Mucosa of descending colon (tissue), 3 donors: ENCODE data around the gene VIPR2. TPM values are rescaled to one million over a fixed set of nuclear protein-coding genes. Genes with fewer than 3 reads are reported as not detected.
A peak's percentile ranks its signal among the peaks of the same experiment; 100 is the strongest.
"Not testable (repeated sequence)": the region's sequence is repeated elsewhere in the genome, so short reads cannot be mapped to it uniquely, and the experiment has no call there.

Experiments used
- ATAC-seq: fragments of 200-7000 bp; cut with Tn5 transposase; one replicate; pipeline ENCODE4 v1.9.1; 2020; ENCODE audit warnings: mild to moderate bottlenecking, moderate library complexity
- DNase-seq, 3 donors: peaks; one replicate each; pipeline ENCODE4 v3.0.0-alpha.2; 2020
- H3K36me3 ChIP-seq: fragments of 200-600 bp; one replicate; pipeline ENCODE4 v1.8.0; 2021; ENCODE audit warnings: low read depth, mild to moderate bottlenecking
- H3K4me1 ChIP-seq: fragments of 200-600 bp; one replicate; pipeline ENCODE4 v1.8.0; 2021; ENCODE audit warnings: low read depth, mild to moderate bottlenecking
- H3K4me3 ChIP-seq: fragments of 200-600 bp; one replicate; pipeline ENCODE4 v1.8.0; 2021; ENCODE audit warnings: mild to moderate bottlenecking
- H3K9me3 ChIP-seq: fragments of 200-600 bp; one replicate; pipeline ENCODE4 v1.8.0; 2021; ENCODE audit warnings: mild to moderate bottlenecking
- intact Hi-C, 2 donors: fragments of 100-400 bp; cut with DNase I in 1 of 2; cut with micrococcal nuclease in 1 of 2; formaldehyde crosslinking; loops; one replicate each; pipeline versions ENCODE4 v1.11.0 to v1.11.1; 2022; cut with DNase I, micrococcal nuclease
- total RNA-seq, 3 donors: library from RNA; stranded (reverse); fragmentation: NEBNext Ultra II Directional in 2 of 3; extraction: Animal tissue kit (Norgen Biotek cat#: 25700) in 2 of 3; gene quantifications; one replicate each; pipeline versions ENCODE4 v1.2.1 to v1.2.4, GENCODE V29; 2021 to 2023
- TF ChIP-seq, protein P1 (sequence below): fragments of 200-600 bp; IDR thresholded peaks from one replicate; pipeline ENCODE4 v1.8.0; 2022; ENCODE audit warnings: antibody characterized with exemption, mild to moderate bottlenecking
- donor health status: DM: no; HTN: no; CAD: no; lungs with moderate emphysema.
- donor health status: DM: no; HTN: no; CAD: no.
- donor health status: DM: no; HTN: yes; CAD: no.

Gene VIPR2
- total RNA-seq, 3 donors from 2014 or later, result 0.58 to 19.8 (median 2.4) TPM

DNA sequence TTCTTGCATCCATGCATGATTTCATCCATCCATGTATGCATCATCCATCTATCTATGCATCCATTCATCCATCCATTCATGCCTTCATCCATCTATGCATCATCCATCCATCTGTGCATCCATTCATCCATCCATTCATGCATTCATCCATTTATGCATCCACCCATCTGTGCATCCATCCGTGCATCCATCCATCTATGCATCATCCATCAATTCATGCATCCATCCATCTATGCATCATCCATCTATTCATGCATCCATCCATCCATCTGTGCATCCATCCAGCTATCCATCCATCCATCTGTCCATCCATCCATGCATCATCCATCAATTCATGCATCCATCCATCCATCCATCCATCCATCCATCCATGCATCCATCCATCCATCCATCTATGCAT, 157.0 kb downstream of the VIPR2 start:
- TF ChIP-seq, protein P1, sequence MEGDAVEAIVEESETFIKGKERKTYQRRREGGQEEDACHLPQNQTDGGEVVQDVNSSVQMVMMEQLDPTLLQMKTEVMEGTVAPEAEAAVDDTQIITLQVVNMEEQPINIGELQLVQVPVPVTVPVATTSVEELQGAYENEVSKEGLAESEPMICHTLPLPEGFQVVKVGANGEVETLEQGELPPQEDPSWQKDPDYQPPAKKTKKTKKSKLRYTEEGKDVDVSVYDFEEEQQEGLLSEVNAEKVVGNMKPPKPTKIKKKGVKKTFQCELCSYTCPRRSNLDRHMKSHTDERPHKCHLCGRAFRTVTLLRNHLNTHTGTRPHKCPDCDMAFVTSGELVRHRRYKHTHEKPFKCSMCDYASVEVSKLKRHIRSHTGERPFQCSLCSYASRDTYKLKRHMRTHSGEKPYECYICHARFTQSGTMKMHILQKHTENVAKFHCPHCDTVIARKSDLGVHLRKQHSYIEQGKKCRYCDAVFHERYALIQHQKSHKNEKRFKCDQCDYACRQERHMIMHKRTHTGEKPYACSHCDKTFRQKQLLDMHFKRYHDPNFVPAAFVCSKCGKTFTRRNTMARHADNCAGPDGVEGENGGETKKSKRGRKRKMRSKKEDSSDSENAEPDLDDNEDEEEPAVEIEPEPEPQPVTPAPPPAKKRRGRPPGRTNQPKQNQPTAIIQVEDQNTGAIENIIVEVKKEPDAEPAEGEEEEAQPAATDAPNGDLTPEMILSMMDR, result no peak
- DNase-seq (no peak), ATAC-seq (no peak)
- H3K4me3 ChIP-seq, result no peak overlapping the region
- H3K4me1 ChIP-seq, result no peaks in the 10 kb centered on the region
- peaks cover 17% of the 10 kb centered on the region for H3K9me3 ChIP-seq
- no peaks in the 10 kb centered on the region for H3K36me3 ChIP-seq
- intact Hi-C loops, result no loop called here

DNA sequence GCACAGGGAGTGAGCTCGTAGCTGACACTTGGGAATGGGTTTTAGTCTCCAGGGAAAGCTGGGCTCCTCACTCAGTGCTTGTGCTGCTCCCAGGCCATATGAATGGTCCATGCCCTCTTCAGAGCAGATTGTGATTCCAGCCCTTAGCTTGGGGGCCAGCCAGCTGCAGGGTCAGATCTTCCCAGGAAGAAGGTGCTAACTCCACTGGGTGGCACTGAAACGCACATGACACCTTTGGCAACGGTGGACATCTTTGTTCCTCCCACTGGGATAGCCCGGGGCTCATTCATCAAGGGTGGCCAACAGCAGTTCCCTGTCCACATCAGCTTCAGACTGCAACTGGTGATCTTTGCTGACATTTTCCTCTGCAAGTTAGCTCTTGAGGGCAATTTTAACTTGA, 159.1 kb downstream of the VIPR2 start:
- Histone ChIP-seq H3K9me3 (peaks cover 35% of the 10 kb centered on the region), H3K36me3 (no peaks in the 10 kb centered on the region), H3K4me3 (no peak overlapping the region), H3K4me1 (no peaks in the 10 kb centered on the region)
- intact Hi-C loops, result no loop called here
- no peak for DNase-seq
- ATAC-seq, result no peak
- TF ChIP-seq, protein P1, result no peak

DNA sequence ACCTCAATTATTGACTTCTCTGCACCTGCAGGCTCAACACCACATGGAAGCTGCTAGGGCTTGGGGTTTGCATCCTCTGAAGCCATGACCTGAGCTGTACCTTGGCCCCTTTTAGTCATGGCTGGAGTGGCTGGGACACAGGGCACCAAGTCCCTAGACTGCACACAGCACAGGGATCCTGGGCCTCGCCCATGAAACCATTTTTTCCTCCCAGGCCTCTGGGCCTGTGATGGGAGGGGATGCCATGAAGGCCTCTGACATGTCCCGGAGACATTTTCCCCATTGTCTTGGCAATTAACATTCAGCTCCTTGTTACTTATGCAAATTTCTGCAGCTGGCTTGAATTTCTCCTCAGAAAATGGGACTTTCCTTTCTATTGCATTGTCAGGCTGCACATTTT, 160.7 kb downstream of the VIPR2 start:
- H3K4me1 ChIP-seq, intact Hi-C loops, ATAC-seq, H3K36me3 ChIP-seq, H3K4me3 ChIP-seq, DNase-seq: not testable (repeated sequence)
- H3K9me3 ChIP-seq, result peaks cover 35% of the 10 kb centered on the region

DNA sequence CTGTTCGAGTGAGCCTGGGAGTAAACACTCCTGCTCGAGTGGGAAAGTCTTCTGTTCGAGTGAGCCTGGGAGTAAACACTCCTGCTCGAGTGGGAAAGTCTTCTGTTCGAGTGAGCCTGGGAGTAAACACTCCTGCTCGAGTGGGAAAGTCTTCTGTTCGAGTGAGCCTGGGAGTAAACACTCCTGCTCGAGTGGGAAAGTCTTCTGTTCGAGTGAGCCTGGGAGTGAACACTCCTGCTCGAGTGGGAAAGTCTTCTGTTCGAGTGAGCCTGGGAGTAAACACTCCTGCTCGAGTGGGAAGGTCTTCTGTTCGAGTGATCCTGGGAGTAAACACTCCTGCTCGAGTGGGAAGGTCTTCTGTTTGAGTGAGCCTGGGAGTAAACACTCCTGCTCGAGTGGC, 162.6 kb downstream of the VIPR2 start:
- H3K9me3 ChIP-seq, result peaks cover 35% of the 10 kb centered on the region
- H3K4me1 ChIP-seq, ATAC-seq, H3K4me3 ChIP-seq, H3K36me3 ChIP-seq, DNase-seq, intact Hi-C loops: not testable (repeated sequence)

DNA sequence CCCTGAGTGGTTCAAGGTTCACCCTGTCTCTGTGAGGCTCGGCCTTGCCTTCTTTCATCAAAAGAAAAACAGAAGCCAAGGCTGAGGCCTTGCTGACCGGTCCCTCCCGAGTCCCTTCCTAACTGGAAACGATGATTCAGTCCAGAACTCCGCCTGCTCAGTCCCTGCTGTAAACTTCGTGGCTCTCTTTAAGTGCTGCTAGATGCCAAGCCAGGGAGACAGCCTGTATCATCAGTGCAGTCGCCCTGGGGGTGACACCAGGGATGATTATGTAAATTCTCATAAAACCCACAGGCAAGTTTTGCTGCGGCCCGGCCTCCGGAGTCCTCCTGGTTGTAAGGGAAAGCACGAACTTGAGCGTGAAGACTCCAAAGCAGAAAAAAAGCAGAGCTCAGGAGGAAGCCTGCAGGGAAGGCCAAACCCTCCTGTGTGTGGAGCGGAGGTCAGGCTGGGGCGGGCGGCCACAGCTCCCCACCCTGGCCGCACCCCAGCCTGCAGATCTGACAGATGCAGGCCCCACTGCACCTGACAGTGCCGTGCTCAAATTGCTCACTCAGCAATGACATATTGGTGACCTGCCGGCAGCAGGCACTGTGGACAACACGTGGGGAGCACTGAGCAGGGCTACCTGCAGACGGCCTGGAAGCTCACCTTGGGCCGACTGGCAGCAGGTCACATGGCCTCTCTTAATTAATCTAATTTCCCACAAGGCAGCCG, 164.9 kb downstream of the VIPR2 start:
- peaks cover 17% of the 10 kb centered on the region for H3K4me1 ChIP-seq
- intact Hi-C loops, result loop anchor here in 1 of 2 donors (10.0 kb wide), 1 partner anchor 285 kb away; no protein-coding TSS in a partner anchor
- H3K36me3 ChIP-seq, result no peaks in the 10 kb centered on the region
- ATAC-seq, result peak; percentile 32
- DNase-seq, result peak in 1 of 3 donors; percentile 21
- TF ChIP-seq, protein P1, result no peak
- H3K4me3 ChIP-seq, result no peak overlapping the region
- H3K9me3 ChIP-seq, result peaks cover 35% of the 10 kb centered on the region

DNA sequence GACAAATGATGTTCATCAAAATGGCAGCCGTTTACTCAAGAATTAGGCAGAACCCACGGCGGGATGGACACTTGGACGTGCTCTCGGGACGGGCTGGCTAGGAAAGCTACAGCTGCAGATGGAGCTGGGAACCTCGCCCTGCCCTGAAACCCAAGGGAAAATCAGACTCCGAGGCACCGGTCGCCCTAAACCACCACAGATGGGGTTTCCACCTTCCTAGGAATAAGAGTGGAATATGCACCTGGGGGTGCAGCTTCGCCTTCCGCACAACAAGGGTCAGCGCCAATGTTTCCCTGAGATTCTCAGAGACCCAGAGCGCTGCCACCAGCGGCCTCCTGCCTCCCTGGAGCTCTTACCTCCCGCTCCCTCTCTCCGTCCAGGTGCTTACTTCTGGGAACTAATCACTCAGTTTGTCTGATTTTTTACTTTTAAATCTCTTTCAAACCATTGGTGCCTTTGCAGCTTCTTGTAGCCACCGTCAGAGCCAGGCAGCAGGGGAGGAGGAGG, 165.6 kb downstream of the VIPR2 start:
- no peak overlapping the region for H3K4me3 ChIP-seq
- TF ChIP-seq, protein P1, result no peak
- no peaks in the 10 kb centered on the region for H3K36me3 ChIP-seq
- H3K9me3 ChIP-seq, result peaks cover 30% of the 10 kb centered on the region
- peaks cover 17% of the 10 kb centered on the region for H3K4me1 ChIP-seq
- peak in 1 of 3 donors; percentile 25 for DNase-seq
- intact Hi-C loops, result loop anchor here in 1 of 2 donors (10.0 kb wide), 1 partner anchor 284 kb away; no protein-coding TSS in a partner anchor
- ATAC-seq, result no peak
